Astrocyte of the spinal cord (primary cell): ENCODE data around the gene ME2.
"Not testable (repeated sequence)": the region's sequence is repeated elsewhere in the genome, so short reads cannot be mapped to it uniquely, and the experiment has no call there.

Source experiments
- DNase-seq: peaks from one replicate; pipeline ENCODE4 v3.0.0; 2011; ENCODE audit warnings: low read depth, low spot score
- H3K4me3 ChIP-seq: 2 replicates; pipeline ENCODE4 v1.5.1; 2011; ENCODE audit warnings: low read depth, mild to moderate bottlenecking, low read length, moderate library complexity
- in situ Hi-C: cut with HindIII; loops from 2 replicates; pipeline ENCODE4 v1.10.0; 2017; ENCODE audit warnings: low sequenced_read_pairs
- TF ChIP-seq, protein P1 (sequence below): IDR thresholded peaks from 2 replicates; pipeline ENCODE4 v1.5.1; 2012; ENCODE audit warnings: low read depth, mild to moderate bottlenecking, low read length, inconsistent platforms

Gene ME2

DNA sequence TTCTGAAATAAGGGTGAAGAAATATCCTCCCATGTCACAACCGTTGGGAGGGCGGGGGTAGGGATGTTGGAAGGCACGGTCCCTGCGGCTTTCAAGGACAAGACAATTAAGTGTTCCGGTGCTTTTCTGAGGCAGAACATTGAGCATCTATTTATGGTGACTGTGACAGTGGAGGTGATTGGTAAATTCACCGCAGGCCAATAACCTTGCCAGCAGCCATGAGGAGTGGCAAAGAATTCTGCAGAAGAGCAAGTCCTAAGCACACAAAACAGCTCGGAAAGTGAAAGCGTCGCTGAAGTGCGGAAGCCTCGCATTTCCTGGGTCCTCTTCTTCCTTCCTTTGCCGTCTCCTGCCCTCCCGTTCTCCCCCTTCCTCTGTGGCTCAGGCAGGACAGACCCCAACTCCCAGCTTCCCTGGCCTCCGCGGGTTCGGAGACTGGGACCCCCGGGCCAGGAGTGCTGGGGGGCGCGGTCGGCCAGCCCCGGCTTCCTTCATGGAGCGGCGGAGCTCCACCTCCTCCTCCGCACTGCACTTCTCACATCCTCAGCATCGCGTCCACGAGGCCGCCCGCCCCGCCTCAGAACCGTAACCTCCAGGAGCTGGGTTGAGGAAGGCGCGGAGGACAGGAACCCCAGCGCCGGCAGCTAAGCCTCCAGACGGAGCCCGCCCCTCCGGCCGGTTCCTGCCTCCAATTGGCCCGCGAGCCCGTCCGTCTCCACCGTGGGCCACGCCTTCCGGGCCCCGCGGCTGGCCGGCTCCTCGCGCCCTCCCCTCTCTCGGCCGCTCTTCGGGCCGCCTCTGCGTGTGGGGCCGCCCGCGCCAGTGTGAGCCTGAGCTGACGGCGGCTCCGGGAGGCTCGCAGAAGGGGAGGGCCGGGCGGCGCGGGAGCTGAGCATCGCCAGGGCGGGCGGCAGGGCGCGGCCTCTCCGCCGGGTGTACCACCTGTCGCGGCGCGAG is at the start of gene ME2:
ME2 (plus strand) TSS at position 774 of the 957 bp plus-strand sequence. CDS start 16,703 bp downstream, outside the sequence.
- in situ Hi-C loops = no loop called here
- H3K4me3 ChIP-seq = peak within 1 kb of the TSS; percentile 94
- TF ChIP-seq, protein P1, sequence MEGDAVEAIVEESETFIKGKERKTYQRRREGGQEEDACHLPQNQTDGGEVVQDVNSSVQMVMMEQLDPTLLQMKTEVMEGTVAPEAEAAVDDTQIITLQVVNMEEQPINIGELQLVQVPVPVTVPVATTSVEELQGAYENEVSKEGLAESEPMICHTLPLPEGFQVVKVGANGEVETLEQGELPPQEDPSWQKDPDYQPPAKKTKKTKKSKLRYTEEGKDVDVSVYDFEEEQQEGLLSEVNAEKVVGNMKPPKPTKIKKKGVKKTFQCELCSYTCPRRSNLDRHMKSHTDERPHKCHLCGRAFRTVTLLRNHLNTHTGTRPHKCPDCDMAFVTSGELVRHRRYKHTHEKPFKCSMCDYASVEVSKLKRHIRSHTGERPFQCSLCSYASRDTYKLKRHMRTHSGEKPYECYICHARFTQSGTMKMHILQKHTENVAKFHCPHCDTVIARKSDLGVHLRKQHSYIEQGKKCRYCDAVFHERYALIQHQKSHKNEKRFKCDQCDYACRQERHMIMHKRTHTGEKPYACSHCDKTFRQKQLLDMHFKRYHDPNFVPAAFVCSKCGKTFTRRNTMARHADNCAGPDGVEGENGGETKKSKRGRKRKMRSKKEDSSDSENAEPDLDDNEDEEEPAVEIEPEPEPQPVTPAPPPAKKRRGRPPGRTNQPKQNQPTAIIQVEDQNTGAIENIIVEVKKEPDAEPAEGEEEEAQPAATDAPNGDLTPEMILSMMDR = no peak
- peak; percentile 92 for DNase-seq

DNA sequence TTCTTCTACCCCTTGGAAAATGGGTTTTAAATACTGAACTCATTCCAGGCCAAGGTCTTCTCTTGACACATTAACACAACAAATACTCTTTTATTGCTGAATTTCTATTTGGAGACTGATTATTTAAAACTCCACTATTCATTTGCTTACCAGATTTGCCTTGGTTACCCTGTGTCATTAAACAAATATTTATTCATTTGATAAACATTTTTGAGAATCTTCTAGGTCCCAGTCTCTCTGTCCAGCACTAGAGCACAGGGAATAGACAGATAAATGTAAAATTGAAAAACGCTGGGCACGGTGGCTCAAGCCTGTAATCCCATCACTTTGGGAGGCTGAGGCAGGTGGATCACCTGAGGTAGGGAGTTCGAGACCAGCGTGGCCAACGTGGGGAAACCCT is 49.3 kb upstream of the ME2 start:
- TF ChIP-seq, protein P1 = no peak
- H3K4me3 ChIP-seq = no peak overlapping the region
- in situ Hi-C loops = no loop called here
- DNase-seq = no peak

GRCh38 chr18:50830544-50830943 is 48.4 kb upstream of the ME2 start:
- no peak overlapping the region for H3K4me3 ChIP-seq
- TF ChIP-seq, protein P1 = no peak
- in situ Hi-C loops = no loop called here
- DNase-seq = no peak

DNA sequence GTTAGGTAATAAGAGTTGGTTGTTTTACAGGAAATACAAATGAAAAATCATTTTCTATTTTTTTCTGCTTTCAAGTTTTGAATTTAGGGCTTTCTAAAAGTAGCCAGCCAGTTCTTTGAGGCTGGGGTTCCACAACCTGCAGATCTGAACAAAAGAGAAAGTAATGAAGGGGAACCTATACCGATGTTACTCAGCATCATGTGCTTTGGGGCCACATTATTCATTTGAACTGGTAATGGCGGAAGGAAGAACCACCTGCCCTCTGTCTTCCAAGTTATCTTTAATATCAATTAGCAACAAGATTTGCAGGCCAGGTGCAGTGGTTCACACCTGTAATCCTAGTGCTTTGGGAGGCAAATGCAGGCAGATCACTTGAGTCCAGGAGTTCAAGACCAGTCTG is 46.2 kb upstream of the ME2 start:
- DNase-seq = no peak
- in situ Hi-C loops = no loop called here
- H3K4me3 ChIP-seq = no peak overlapping the region
- TF ChIP-seq, protein P1 = no peak

DNA sequence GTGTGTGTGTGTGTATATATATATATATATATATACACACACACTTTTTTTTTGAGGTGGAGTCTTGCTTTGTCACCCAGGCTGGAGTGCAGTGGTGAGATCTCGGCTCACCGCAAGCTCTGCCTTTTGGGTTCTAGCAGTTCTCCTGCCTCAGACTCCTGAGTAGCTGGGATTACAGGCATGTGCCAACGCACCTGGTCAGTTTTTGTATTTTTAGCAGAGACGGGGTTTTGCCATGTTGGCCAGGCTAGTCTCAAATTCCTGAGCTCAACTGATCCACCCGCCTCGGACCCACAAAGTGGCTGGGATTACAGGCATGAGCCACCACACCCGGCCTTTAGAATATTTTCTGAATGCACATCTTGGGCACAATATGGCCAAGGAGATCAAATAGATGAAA is 45.4 kb upstream of the ME2 start:
- in situ Hi-C loops, DNase-seq, H3K4me3 ChIP-seq: not testable (repeated sequence)

DNA sequence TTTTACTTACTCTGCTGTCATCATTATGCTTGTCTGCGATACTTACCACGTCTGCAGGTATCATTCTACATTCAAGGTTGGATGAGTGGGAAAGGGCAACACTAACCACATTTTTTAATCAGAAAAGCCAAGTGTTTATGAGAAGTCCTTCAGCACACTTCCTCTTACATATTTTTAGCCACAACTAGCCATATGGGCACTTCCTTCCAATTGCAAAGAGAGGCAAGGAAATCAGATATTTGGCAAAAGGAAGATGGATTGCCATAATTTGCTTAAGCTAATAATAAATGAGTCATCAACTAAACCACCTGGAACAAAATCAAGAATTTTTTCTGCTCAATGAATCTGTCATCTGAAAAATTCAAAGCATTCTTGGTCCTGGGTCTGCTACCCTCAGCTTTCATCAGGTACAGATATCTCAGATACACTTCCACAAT is 42.4 kb upstream of the ME2 start:
- no peak overlapping the region for H3K4me3 ChIP-seq
- TF ChIP-seq, protein P1 = no peak
- peak; percentile 43 for DNase-seq

DNA sequence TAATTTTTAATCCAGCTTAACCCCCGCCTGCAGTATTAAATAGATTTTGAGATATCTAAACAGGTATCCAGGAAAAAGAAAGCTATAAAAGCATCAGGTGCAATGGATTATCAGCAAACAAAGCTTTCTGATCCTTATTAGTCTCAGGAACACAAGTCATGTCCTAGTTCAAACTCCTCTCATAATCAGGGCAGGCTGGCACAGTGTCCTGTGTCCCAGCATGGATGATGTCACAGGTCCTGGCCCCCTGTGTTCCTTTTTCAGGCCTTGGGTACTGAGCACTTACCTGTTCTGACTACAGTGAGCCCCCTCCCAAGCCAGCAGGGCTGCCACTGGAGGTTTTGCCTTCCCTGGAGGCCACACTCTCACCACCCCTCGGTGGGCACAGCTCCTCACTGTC is 39.6 kb upstream of the ME2 start:
- no peak for DNase-seq
- TF ChIP-seq, protein P1 = no peak
- in situ Hi-C loops = no loop called here
- H3K4me3 ChIP-seq = no peak overlapping the region

More for the DNA sequence above, 42.4 kb upstream of the ME2 start:
- in situ Hi-C loops = no loop called here
